Tibial nerve (tissue), 3 donors: ENCODE results near the gene ABCB11.

Experiments used
- CTCF ChIP-seq, 5 experiments: fragments of 200-600 bp in 3 of 5; fragments of 450-650 bp in 2 of 5; sonication (generic) in 3 of 5; IDR thresholded peaks; one replicate each; pipeline ENCODE4 v1.5.1; 2016 to 2019; ENCODE audit warnings: antibody characterized with exemption in 5 of 5, mild to moderate bottlenecking in 3 of 5, moderate library complexity in 2 of 5
- POLR2A ChIP-seq, 2 donors: fragments of 450-650 bp; IDR thresholded peaks; one replicate each; pipeline ENCODE4 v1.6.1; 2017; ENCODE audit warnings: antibody characterized with exemption in 2 of 2, mild to moderate bottlenecking in 2 of 2, moderate library complexity in 2 of 2

- TF ChIP-seq CTCF (IDR thresholded peaks at IDR 0.05) = no peak
- TF ChIP-seq POLR2A (IDR thresholded peaks at IDR 0.05) = no peak
Measured at GRCh38 chr2:169038338-169038757, 7.2 kb upstream of the ABCB11 start.
